Measurements from ENCODE around the gene TLR1. TPM values are rescaled to one million over a fixed set of nuclear protein-coding genes. Genes with fewer than 3 reads are reported as not detected.
A peak's percentile ranks its signal among the peaks of the same experiment; 100 is the strongest.

Gene TLR1
- total RNA-seq, 1 donor from 2014 or later, result 43.0 TPM

- ATAC-seq (ENCODE audit: low read depth) (no peak), DNase-seq (no peak)
- Mint-ChIP-seq H3K4me1 (peaks cover 11% of the 10 kb centered on the region), H3K9me3 (peaks cover 33% of the 10 kb centered on the region), H3K36me3 (ENCODE audit: low read depth) (peaks cover 81% of the 10 kb centered on the region), H3K27ac (peak overlapping the region; percentile 30), H3K4me3 (no peak overlapping the region), H3K27me3 (no peaks in the 10 kb centered on the region)
- ChIA-PET CTCF (interaction anchor here (1.1 to 1.9 kb wide), 3 partner anchors 10 to 12 kb away, joined by 4 to 8 read pairs (median 4); partner anchors contain the start of genes TLR1 and TLR10), POLR2A (interaction anchor here (0.8 to 2.6 kb wide), 3 partner anchors 9 to 12 kb away, joined by 3 to 18 read pairs (median 6); partner anchors contain the start of genes TLR1 and TLR10)
- intact Hi-C loops (cut with micrococcal nuclease), result no loop called here
- no peak for TF ChIP-seq CTCF (IDR thresholded peaks at IDR 0.05)
Observed at GRCh38 chr4:38794051-38794450, 10.5 kb downstream of the TLR1 start.

GRCh38 chr4:38791010-38791409 lies 13.6 kb downstream of the TLR1 start:
- DNase-seq (no peak), ATAC-seq (ENCODE audit: low read depth) (no peak)
- Mint-ChIP-seq H3K4me1 (peaks cover 18% of the 10 kb centered on the region), H3K27ac (peak overlapping the region; percentile 36), H3K27me3 (no peaks in the 10 kb centered on the region), H3K9me3 (peaks cover 24% of the 10 kb centered on the region), H3K36me3 (ENCODE audit: low read depth) (peaks cover 51% of the 10 kb centered on the region), H3K4me3 (no peak overlapping the region)
- ChIA-PET CTCF (no interaction called here), POLR2A (interaction anchor here (1.1 kb wide), 1 partner anchor 9 kb away, joined by 4 read pairs; no protein-coding TSS in a partner anchor)
- intact Hi-C loops (cut with micrococcal nuclease), result no loop called here
- TF ChIP-seq CTCF (IDR thresholded peaks at IDR 0.05), result no peak

- Mint-ChIP-seq H3K4me3 (no peak overlapping the region), H3K9me3 (peaks cover 5% of the 10 kb centered on the region), H3K4me1 (peaks cover 38% of the 10 kb centered on the region), H3K36me3 (ENCODE audit: low read depth) (peaks cover 27% of the 10 kb centered on the region), H3K27ac (no peak overlapping the region), H3K27me3 (no peaks in the 10 kb centered on the region)
- intact Hi-C loops (cut with micrococcal nuclease), result no loop called here
- DNase-seq, result no peak
- ChIA-PET POLR2A (interaction anchor here (0.6 to 2.6 kb wide), 4 partner anchors 15 to 178 kb away, joined by 3 to 13 read pairs (median 4); no protein-coding TSS in a partner anchor), CTCF (interaction anchor here (1.8 to 2.0 kb wide), 2 partner anchors 29 to 73 kb away, joined by 8 to 11 read pairs; no protein-coding TSS in a partner anchor)
- ATAC-seq (ENCODE audit: low read depth), result no peak
- TF ChIP-seq CTCF (IDR thresholded peaks at IDR 0.05), result no peak
Observed at GRCh38 chr4:38788317-38788716, 16.3 kb downstream of the TLR1 start.

GRCh38 chr4:38787693-38788092 lies 16.9 kb downstream of the TLR1 start:
- Mint-ChIP-seq H3K27ac (peak overlapping the region; percentile 10), H3K4me3 (no peak overlapping the region), H3K36me3 (ENCODE audit: low read depth) (peaks cover 23% of the 10 kb centered on the region), H3K9me3 (peaks cover 5% of the 10 kb centered on the region), H3K27me3 (no peaks in the 10 kb centered on the region), H3K4me1 (peaks cover 39% of the 10 kb centered on the region)
- POLR2A ChIA-PET, result interaction anchor here (0.6 to 4.3 kb wide), 2 partner anchors 17 to 179 kb away, joined by 4 to 34 read pairs; partner anchors contain the start of gene TLR1
- intact Hi-C loops (cut with micrococcal nuclease), result no loop called here
- DNase-seq, result no peak
- CTCF ChIA-PET, result no interaction called here
- no peak for TF ChIP-seq CTCF (IDR thresholded peaks at IDR 0.05)
- no peak for ATAC-seq (ENCODE audit: low read depth)

GRCh38 chr4:38785901-38786402 lies 18.6 kb downstream of the TLR1 start:
- Mint-ChIP-seq H3K4me3 (peak overlapping the region; percentile 39), H3K4me1 (peaks cover 41% of the 10 kb centered on the region), H3K27ac (peak overlapping the region; percentile 89)

More at GRCh38 chr4:38785901-38786402, 18.6 kb downstream of the TLR1 start:
- no peaks in the 10 kb centered on the region for H3K27me3 Mint-ChIP-seq
- POLR2A ChIA-PET, result interaction anchor here (1.3 to 4.3 kb wide), 7 partner anchors 10 to 75 kb away, joined by 4 to 34 read pairs (median 7); partner anchors contain the start of gene TLR1
- no peak for TF ChIP-seq CTCF (IDR thresholded peaks at IDR 0.05)
- DNase-seq, result no peak
- ATAC-seq (ENCODE audit: low read depth), result peak; percentile 67
- H3K9me3 Mint-ChIP-seq, result peaks cover 5% of the 10 kb centered on the region
- CTCF ChIA-PET, result interaction anchor here (1.0 to 8.1 kb wide), 8 partner anchors 11 to 75 kb away, joined by 3 to 331 read pairs (median 4); partner anchors contain the start of genes TLR1 and TLR6
- intact Hi-C loops (cut with micrococcal nuclease), result loop anchor here (1.0 kb wide), 1 partner anchor 18 kb away; the partner anchor contains the start of gene TLR1
- peaks cover 25% of the 10 kb centered on the region for H3K36me3 Mint-ChIP-seq (ENCODE audit: low read depth)

Data from activated B cell treated with CpG ODN at 0.5 μM for 24 hours (primary cell).